GM18517 (cell line): Measurements from ENCODE around the gene IRGM.
"Not testable (repeated sequence)": the region's sequence is repeated elsewhere in the genome, so short reads cannot be mapped to it uniquely, and the experiment has no call there.

ENCODE experiments used
- ATAC-seq: cut with Tn5 transposase; IDR thresholded peaks from one replicate; pipeline ENCODE4 v1.9.1; 2021; ENCODE audit warnings: mild to moderate bottlenecking, moderate library complexity; ENCODE audit not compliant: unreplicated experiment

The IRGM gene, protein sequence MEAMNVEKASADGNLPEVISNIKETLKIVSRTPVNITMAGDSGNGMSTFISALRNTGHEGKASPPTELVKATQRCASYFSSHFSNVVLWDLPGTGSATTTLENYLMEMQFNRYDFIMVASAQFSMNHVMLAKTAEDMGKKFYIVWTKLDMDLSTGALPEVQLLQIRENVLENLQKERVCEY

DNA sequence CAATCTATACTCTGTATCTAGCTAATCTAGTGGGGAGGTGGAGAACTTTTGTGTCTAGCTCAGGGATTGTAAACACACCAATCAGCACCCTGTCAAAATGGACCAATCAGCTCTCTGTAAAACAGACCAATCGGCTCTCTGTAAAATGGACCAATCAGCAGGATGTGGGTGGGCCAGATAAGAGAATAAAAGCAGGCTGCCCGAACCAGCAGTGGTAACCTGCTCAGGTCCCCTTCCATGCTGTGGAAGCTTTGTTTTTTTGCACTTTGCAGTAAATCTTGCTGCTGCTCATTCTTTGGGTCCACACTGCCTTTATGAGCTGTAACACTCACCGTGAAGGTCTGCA lies at the start of gene IRGM:
IRGM (plus strand) TSS at position 214 of the 346 bp plus-strand sequence. CDS start 1,603 bp downstream, outside the sequence.
- not testable (repeated sequence) for ATAC-seq

GRCh38 chr5:150797384-150797783 lies 48.9 kb upstream of the IRGM start:
- ATAC-seq: no peak

DNA sequence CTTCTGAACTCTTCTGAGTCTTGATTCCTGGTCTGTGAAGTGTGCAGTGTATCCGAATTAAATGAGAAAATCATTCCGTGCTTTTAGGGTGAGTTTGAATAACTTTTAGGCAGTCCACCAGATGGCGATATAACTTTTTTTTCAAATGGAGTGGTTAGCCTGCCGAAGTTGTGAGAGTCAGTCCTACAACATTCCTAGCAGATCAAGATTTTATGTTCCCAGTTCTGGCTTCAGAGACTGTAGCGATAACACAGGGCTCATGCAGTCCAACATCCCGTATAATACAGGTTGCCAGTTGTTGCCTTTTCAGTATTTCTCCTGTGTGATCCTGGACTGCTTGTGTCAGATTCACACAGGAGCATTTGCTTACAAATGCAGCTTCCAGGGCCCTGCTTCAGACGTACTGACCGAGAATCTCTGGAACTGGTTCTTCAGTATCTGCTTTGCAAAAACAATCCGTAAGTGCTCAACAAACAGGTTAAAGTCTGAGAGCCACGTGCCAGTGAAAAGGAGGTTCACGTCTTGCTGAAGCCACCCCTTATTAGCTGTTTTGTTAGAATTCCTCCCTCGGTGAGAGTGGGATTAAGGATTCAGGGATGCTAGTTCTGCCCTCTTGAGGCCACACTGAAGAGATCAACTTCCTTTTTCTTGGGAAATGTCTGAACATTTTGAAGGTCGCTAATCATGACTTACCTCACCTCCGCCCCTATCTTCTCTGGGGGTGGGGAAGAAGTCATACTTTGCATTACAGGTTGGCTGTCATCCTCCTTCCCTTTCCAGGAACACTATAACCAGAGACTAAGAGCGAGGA lies 45.0 kb upstream of the IRGM start:
- peak; percentile 76 for ATAC-seq

DNA sequence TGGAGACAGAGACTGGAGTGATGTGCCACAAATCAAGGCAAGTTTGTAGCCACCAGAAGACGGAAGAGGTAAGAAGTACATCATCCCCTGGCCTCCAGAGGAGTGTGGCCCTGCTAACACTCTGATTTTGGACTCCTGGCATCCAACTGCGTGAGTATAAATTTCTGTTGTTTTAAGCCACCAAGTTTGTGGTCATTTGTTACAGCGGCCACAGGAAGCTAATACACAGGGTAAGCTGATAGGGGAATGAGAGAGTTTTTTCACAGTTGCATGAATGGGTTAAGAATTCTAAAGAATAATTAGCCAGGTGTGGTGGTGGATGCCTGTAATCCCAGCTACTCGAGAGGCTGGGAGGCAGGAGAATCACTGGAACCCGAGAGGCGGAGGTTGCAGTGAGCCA lies 41.9 kb upstream of the IRGM start:
- no peak for ATAC-seq

- ATAC-seq: no peak
Measured at GRCh38 chr5:150809363-150809762, 37.0 kb upstream of the IRGM start.

DNA sequence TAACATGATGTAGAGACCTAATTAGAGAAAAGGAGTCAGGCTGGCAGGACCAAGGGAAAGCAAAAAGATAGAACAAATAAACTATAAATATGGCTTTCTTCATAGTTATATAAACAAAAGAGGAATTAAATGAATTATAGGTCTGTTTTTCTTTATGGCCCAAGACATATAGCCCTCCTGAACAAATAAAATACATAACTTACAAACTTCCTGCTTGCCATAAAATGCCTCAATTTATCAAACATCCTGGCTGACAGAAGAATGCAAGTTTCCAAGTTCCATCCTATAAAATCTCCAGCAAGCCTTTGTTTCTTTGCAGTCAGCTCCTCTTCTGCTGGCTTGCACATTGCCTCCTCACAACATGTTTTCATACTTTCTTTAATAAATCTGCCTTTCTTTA lies 31.3 kb upstream of the IRGM start:
- no peak for ATAC-seq

DNA sequence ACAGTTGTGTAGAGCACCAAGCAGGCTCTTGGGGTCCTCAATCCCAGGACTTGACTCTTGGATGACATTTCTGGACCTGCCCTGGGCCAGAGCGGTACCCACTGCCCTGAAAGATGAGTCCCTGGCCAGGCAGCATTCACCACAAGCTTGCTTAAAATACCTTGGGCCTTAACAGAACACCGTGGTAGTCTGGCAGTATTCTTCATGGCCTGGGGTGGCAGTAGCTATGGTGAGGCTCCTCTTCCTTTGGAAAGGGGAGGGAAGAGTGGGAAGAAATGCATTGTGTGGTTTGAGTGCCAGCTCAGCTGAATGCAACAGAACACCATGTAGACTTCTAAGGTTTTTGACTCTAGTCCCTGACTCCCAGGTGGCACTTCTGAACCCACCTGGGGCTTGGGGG lies 29.4 kb upstream of the IRGM start:
- ATAC-seq: no peak

DNA sequence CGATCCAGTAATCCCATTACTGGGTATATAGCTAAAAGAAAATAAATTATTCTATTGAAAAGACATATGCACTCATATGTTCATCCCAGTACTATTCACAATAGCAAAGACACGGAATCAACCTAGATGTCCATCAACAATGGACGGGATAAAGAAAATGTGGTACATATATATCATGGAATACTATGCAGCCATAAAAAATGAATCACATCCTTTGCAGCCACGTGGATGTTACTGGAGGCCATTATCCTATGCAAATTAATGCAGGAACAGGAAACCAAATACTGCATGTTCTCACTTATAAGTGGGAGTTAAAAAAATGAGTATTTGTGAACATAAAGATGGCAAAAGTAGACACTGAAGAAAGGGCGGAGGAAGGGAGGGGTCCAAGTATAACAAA lies 16.6 kb upstream of the IRGM start:
- no peak for ATAC-seq

DNA sequence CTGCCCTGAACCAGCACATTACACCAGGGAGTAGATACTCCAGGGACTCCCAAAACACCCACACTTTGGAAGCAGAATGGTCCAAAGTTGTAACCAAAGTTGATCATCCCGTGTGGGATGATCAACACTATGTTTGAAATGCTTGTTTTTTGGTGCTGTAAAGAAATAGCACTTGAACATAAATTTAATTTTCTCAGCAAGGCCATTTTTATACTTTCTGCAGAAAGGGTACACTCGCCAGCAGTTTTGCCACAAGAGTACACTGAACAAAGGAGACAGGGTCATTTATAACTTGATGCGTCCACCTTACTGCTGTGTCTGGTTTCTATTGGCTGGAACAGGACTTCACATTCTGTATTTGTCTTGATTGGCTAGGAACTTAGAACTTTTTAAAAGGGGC lies 14.5 kb upstream of the IRGM start:
- ATAC-seq: not testable (repeated sequence)

GRCh38 chr5:150836064-150836463 lies 10.3 kb upstream of the IRGM start:
- no peak for ATAC-seq

- no peak for ATAC-seq
Measured at GRCh38 chr5:150836703-150837102, 9.6 kb upstream of the IRGM start.

GRCh38 chr5:150845185-150845859 lies 999 bp upstream of the IRGM start:
- ATAC-seq: not testable (repeated sequence)

- peak; percentile 94 for ATAC-seq
Measured at GRCh38 chr5:150846654-150847333, 473 bp downstream of the IRGM start.

DNA sequence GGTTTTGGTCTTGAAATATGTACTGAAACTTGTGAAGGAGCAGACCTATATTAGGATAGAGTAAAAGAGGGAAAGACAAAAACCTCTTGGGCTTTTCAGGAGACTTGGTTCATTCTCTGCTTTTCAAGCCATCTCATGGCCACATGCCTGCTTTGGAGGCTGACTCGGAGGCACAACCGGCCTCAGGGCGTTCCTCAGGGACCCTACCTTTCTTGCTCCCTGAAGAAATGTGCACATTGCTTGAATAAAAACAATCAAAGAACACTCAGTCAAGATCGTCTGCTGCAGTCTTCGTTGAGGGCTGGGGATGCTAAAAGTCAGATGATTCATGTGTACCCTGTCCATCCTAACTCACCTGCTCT lies 994 bp downstream of the IRGM start:
- peak; percentile 11 for ATAC-seq

- ATAC-seq: no peak
Measured at GRCh38 chr5:150848271-150848670, 1.9 kb downstream of the IRGM start.

- no peak for ATAC-seq
Measured at GRCh38 chr5:150851039-150851438, 4.7 kb downstream of the IRGM start.

DNA sequence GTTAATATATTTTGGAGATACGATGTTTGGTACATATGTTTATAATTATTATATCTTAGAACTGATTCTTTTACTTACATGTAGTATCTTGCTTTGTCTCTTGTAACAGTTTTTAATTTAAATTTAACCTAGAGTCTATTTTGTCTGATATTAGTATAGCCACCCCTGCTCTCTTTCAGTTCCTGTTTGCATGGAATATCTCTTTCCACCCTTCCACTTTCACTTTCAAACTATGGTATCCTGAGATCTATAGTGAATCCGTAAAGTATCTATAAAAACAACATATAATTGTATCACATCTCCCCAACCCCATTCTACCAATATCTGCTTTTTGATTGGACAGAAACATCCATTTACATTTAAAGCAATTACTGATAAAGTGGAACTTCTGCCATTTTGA lies 7.2 kb downstream of the IRGM start:
- no peak for ATAC-seq

- ATAC-seq: not testable (repeated sequence)
Measured at GRCh38 chr5:150856700-150857099, 10.4 kb downstream of the IRGM start.

- ATAC-seq: no peak
Measured at GRCh38 chr5:150860246-150860821, 14.0 kb downstream of the IRGM start.

GRCh38 chr5:150862070-150862469 lies 15.7 kb downstream of the IRGM start:
- no peak for ATAC-seq

DNA sequence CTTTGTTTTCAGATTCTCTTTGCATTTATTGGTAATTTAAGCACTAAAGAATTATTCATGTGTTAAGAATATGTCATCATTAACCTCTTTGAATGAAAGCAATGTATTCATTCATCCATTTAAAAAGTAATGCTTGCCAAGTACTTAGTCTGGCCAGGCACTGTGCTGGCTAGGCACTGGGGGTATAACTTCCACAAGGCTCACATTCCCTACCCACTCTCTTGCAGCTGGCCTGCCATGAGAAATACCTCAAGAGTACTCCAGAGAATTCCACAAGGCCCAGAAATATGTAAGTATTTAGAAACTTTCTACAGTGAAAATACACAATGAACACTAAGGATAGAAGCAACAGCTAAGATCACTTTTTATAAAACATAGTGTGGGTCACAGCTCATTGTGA lies 33.0 kb downstream of the IRGM start:
- no peak for ATAC-seq
